Tibial nerve (tissue), 4 donors: ENCODE measurements around the gene PARN.
"Not testable (repeated sequence)": the region's sequence is repeated elsewhere in the genome, so short reads cannot be mapped to it uniquely, and the experiment has no call there.

Experiments used
- EP300 ChIP-seq, 2 donors: sonication (generic); formaldehyde crosslinking; IDR thresholded peaks; one replicate each; pipeline ENCODE4 v1.6.1; 2017; ENCODE audit warnings: antibody characterized with exemption in 2 of 2, mild to moderate bottlenecking in 1 of 2
- POLR2A ChIP-seq, 2 donors: fragments of 450-650 bp; IDR thresholded peaks; one replicate each; pipeline ENCODE4 v1.6.1; 2017; ENCODE audit warnings: antibody characterized with exemption in 2 of 2, mild to moderate bottlenecking in 2 of 2, moderate library complexity in 2 of 2
- TF ChIP-seq, protein P1 (sequence below), 5 experiments: fragments of 200-600 bp in 3 of 5; fragments of 450-650 bp in 2 of 5; sonication (generic) in 3 of 5; IDR thresholded peaks; one replicate each; pipeline ENCODE4 v1.5.1; 2016 to 2019; ENCODE audit warnings: antibody characterized with exemption in 5 of 5, mild to moderate bottlenecking in 3 of 5, moderate library complexity in 2 of 5

GRCh38 chr16:14395710-14396304, 234.3 kb downstream of the PARN start:
- TF ChIP-seq, protein P1, sequence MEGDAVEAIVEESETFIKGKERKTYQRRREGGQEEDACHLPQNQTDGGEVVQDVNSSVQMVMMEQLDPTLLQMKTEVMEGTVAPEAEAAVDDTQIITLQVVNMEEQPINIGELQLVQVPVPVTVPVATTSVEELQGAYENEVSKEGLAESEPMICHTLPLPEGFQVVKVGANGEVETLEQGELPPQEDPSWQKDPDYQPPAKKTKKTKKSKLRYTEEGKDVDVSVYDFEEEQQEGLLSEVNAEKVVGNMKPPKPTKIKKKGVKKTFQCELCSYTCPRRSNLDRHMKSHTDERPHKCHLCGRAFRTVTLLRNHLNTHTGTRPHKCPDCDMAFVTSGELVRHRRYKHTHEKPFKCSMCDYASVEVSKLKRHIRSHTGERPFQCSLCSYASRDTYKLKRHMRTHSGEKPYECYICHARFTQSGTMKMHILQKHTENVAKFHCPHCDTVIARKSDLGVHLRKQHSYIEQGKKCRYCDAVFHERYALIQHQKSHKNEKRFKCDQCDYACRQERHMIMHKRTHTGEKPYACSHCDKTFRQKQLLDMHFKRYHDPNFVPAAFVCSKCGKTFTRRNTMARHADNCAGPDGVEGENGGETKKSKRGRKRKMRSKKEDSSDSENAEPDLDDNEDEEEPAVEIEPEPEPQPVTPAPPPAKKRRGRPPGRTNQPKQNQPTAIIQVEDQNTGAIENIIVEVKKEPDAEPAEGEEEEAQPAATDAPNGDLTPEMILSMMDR (IDR thresholded peaks at IDR 0.05) = not testable (repeated sequence)
- not testable (repeated sequence) for TF ChIP-seq EP300, POLR2A (IDR thresholded peaks at IDR 0.05)
